ENCODE measurements around the gene TBC1D26.
"Not testable (repeated sequence)": the region's sequence is repeated elsewhere in the genome, so short reads cannot be mapped to it uniquely, and the experiment has no call there.

Gene TBC1D26

GRCh38 chr17:15731900-15732299 lies at the start of gene TBC1D26:
Gene TBC1D26 (plus strand): TSS chr17:15732283. CDS start chr17:15735349, 3,066 bp downstream.
- not testable (repeated sequence) for DNase-seq (ENCODE audit: low spot score)

- not testable (repeated sequence) for DNase-seq (ENCODE audit: low spot score)
Observed at GRCh38 chr17:15683135-15683534, 48.9 kb upstream of the TBC1D26 start.

GRCh38 chr17:15683824-15684478 lies 48.1 kb upstream of the TBC1D26 start, which contains the start of gene TRIM16:
Gene TRIM16 (minus strand): TSS chr17:15684311. CDS start chr17:15651609, 32,702 bp downstream.
- DNase-seq (ENCODE audit: low spot score), result peak; percentile 30

- not testable (repeated sequence) for DNase-seq (ENCODE audit: low spot score)
Observed at GRCh38 chr17:15687494-15687893, 44.6 kb upstream of the TBC1D26 start.

- DNase-seq (ENCODE audit: low spot score), result not testable (repeated sequence)
Observed at GRCh38 chr17:15698967-15699366, 33.1 kb upstream of the TBC1D26 start.

DNA sequence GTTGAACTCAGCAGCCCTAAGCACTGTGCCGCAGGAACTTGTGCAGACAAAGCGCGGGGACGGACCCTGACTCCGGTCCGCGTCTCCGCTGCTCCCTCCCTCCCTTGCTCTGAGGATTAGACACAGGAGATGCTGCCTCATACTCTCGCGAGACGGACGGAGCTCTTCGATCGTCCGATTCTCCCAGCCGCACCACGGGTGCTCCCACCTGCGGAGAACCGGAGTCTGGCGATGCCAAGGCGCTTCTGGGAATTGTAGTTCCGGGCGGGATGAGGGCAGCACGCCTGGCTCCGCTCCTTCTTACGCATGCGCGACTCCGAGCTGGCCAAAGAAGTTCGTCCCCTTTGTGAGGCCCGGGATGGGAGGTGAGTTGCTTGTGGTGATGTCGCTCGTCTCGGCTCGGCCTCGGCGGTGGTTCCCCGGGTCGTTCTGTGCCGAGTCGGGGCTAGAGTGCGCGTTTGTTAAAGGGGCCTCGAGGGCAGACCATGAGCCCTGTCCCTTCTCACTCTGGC lies 32.6 kb upstream of the TBC1D26 start, which contains the start of gene ZNF286A:
Gene ZNF286A, plus strand, starts transcription at position 340 of the 512 bp plus-strand sequence. CDS start 578 bp downstream, outside the sequence.
- peak; percentile 93 for DNase-seq (ENCODE audit: low spot score)

- not testable (repeated sequence) for DNase-seq (ENCODE audit: low spot score)
Observed at GRCh38 chr17:15699937-15700336, 32.1 kb upstream of the TBC1D26 start.

DNA sequence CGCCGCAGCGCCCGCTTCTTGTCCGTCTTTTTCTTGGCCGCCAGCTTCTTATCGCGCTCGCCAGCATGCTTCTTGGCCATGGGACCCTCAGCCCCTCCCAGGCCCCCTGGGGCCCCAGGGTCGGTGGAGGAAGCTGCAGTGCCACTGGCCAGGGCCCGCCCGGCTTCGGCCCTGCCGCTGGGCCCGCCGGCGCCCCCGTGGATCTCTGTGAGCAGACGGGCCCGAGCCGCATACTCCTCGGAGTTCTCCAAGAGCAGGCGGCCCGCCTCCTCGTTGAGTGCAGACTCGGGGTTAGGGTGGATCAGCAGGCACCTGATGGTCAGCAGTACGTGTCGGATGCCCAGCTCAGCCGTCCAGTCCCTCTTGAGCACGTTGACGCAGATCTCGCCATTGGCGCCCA lies 27.8 kb upstream of the TBC1D26 start:
- DNase-seq (ENCODE audit: low spot score), result not testable (repeated sequence)

GRCh38 chr17:15704813-15705212 lies 27.3 kb upstream of the TBC1D26 start:
- not testable (repeated sequence) for DNase-seq (ENCODE audit: low spot score)

GRCh38 chr17:15708879-15709278 lies 23.2 kb upstream of the TBC1D26 start:
- DNase-seq (ENCODE audit: low spot score), result not testable (repeated sequence)

DNA sequence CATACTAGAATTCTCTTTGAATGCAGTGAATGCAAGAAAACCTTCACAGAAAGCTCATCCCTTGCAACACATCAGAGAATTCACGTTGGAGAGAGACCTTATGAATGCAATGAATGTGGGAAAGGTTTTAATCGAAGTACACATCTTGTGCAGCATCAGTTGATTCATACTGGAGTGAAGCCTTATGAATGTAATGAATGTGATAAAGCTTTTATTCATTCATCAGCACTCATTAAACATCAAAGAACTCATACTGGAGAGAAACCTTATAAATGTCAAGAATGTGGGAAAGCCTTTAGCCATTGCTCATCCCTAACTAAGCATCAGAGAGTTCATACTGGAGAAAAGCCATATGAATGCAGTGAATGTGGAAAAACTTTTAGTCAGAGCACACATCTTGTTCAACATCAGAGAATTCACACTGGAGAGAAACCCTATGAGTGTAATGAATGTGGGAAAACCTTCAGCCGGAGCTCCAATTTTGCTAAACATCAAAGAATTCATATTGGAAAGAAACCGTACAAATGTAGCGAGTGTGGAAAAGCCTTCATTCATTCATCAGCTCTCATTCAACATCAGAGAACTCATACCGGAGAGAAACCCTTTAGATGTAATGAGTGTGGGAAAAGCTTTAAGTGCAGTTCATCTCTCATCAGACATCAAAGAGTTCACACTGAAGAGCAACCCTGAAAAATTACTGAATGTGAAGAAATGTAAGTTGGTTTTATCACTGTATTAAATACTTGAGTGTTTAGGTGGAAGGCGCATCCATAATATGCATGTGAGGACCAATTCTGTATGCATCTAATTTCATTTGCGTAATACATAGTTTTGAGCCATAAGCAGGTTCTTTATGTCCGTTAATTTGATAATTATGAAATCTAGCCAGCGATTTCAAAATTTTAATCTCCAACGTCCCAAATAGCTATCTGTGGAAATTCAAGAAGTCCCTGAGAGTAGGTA lies 15.2 kb upstream of the TBC1D26 start:
- DNase-seq (ENCODE audit: low spot score), result not testable (repeated sequence)

DNA sequence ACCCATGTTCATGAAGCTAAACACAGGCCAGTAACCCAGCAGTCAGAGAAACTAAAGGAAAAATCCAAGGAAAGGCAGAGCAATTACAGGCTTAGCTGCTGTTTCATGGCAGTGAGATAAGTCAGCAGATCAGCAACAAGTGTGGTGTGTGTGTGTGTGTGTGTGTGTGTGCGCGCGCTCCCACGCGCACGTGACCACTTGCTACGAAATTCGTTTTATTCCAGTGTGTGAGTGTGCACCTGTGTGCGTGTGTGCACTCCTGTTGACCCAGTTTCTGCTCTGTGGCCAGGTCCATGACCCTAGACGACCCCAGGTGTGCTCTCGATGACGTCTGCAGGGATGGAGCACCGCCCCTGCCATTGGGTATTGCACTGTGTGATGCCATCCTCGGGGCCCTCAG lies 1.5 kb upstream of the TBC1D26 start:
- DNase-seq (ENCODE audit: low spot score), result not testable (repeated sequence)

GRCh38 chr17:15733174-15733789 lies 1.2 kb downstream of the TBC1D26 start:
- not testable (repeated sequence) for DNase-seq (ENCODE audit: low spot score)

- DNase-seq (ENCODE audit: low spot score), result not testable (repeated sequence)
Observed at GRCh38 chr17:15736578-15736977, 4.5 kb downstream of the TBC1D26 start.

DNA sequence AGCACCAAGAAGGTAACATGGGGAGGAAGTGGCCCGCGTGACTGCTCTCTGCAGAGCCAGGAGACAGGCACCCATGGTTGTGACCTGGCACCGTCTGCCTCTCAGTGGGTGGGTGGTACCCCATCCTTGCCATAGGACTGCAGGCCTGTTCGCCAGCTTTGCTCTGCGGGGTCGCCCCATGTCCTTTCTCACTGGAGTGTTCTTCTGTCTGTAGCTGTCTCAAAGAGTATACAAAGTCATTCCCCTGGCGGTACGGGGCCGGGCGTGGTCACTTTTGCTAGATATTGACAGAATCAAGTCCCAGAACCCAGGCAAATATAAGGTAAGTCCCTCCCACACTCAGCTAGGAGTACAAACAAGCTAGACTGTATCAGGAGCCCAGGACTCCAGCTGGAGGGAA lies 6.0 kb downstream of the TBC1D26 start:
- no peak for DNase-seq (ENCODE audit: low spot score)

DNA sequence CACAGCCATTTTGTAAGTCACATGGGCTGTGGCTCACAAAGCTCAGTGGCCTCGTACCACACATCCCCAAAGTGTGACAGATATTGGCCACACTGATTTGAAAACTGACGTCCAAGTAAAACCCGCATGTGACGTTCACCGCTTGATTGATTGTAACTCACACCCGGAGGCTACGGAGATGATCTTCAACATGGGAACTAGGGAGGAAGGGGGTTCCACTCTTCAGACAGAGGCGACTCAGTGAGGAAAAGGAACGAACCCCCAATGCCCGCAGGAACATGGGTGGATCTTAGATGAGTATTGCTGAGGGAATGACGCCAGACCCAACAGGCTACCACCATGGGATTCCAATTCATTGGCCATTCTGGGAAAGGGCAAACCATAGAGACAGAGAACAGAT lies 7.2 kb downstream of the TBC1D26 start:
- DNase-seq (ENCODE audit: low spot score), result not testable (repeated sequence)

- DNase-seq (ENCODE audit: low spot score), result not testable (repeated sequence)
Observed at GRCh38 chr17:15740041-15740440, 8.0 kb downstream of the TBC1D26 start.

DNA sequence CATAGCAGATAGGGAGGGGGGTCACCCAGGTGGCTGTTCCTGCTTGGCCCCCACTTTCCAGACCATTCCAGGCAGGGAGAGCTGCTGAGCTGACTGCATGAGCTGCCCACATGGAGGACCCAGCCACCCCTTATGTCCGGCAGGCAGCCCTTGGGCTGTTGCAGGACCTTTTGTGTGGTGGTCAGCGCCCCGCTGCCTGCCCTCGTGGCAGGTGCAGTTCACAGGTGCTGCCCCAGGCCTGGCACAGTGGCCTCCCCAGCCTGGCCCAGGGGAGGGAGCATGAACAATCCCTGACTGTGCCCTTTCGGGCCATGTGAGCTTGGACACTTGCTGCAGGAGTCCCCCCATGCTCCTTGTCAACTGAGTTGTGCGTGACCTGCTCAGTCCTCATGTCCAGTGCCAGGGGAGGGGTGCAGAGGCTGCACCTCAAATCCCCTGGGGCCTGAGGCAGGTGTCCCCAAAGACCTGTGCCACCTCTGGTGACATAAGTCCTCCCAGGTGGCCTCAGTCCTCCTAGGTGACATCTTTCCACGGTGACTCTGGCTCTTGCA lies 8.6 kb downstream of the TBC1D26 start:
- DNase-seq (ENCODE audit: low spot score), result no peak

DNA sequence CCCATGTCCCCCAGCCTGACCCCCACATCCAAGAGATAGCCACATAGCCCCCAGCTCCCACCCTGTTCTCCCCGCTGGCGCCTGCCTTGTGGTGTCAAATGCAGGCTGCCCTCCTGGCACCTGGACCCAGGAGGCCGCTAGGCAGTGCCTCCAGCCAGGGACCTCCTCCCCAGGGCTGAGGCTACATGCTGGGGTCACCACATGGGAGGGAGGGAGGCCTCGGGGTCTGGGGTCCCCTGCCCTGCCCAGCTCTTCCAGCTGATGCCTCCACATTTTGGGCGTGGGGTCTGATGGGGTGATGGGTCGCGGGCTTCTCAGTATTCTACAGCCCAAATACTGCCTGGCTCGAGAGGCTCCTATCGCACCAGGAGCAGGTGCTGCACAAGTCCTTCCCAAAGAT lies 9.5 kb downstream of the TBC1D26 start:
- DNase-seq (ENCODE audit: low spot score), result no peak

DNA sequence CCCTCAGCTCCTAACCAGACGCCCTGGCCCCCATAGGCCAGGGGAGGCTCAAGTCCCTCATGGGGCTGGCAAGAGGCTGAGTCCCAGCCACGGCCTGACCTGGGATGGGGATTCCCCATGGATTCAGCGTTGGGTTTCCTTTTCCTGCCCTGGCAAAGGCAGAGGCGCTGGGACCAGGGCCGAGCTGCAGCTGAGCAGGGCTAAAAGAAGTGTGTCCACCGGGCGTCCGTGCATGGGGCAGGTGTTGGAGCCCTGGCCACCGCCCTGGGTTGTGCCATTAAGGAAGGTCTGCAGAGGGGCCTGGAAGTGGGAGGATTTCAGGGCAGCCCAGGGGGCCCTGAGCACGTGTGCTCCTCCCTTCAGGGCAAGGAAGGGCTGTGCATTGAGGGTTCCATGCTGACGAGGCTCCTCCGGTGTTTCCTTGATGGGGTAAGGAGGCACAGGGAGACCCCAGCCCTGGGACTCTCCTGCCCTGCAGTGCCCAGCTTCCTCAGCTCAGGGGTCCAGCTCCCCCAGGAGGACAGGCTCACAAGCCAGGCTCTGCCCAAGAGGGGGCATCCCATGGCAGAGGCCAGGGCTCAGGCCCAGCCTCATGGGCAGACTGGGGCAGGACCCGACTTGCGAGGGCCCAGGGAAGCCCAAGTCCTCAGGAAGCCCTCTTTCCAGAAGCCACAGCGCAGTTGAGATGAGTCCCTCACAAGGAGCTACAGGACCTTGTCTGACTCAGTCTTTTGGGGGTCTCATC lies 10.1 kb downstream of the TBC1D26 start:
- no peak for DNase-seq (ENCODE audit: low spot score)

DNA sequence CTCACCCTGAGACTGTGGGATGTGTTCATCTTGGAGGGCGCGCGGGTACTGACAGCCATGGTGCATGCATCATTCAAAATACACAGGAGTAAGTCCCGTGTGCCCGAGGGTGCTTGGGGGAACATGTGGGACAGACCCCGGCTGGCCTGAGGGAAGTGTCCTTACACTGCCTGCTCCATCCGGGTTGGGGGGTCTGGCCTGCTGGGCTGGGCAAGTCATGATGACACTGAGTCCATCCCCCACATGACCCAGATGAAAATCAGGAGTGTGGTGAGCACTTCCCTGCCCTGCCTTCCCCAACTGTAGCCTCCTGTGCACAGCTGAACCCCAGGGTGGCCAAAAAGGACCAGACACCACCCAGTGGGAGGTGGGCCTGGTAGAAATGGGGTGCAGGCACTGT lies 10.8 kb downstream of the TBC1D26 start:
- no peak for DNase-seq (ENCODE audit: low spot score)

Measured in kidney capillary endothelial cell (primary cell).